Stimulated activated CD8-positive, alpha-beta memory T cell treated with anti-CD3 and anti-CD28 coated beads, Interleukin-4, amount 100 ng/mL, for 24 hours (primary cell): ENCODE data around the gene HLA-DMA.

Experiments used
- DNase-seq: peaks from one replicate; pipeline ENCODE4 v3.0.0-alpha.2; 2020; ENCODE audit warnings: low read depth

Gene HLA-DMA

GRCh38 chr6:32932132-32932868 lies 20.6 kb downstream of the HLA-DMA start:
- no peak for DNase-seq

GRCh38 chr6:32931211-32931610 lies 21.7 kb downstream of the HLA-DMA start:
- no peak for DNase-seq

GRCh38 chr6:32922083-32922482 lies 30.8 kb downstream of the HLA-DMA start:
- no peak for DNase-seq

- no peak for DNase-seq
Observed at GRCh38 chr6:32920715-32921114, 32.2 kb downstream of the HLA-DMA start.

GRCh38 chr6:32912951-32913350 lies 39.9 kb downstream of the HLA-DMA start:
- DNase-seq: no peak

- DNase-seq: no peak
Observed at GRCh38 chr6:32908897-32909296, 44.0 kb downstream of the HLA-DMA start.

- no peak for DNase-seq
Observed at GRCh38 chr6:32906539-32906938, 46.4 kb downstream of the HLA-DMA start.

GRCh38 chr6:32905078-32905477 lies 47.8 kb downstream of the HLA-DMA start:
- no peak for DNase-seq

- DNase-seq: no peak
Observed at GRCh38 chr6:32903952-32904351, 48.9 kb downstream of the HLA-DMA start.
